NT2/D1 (cell line): ENCODE measurements around the gene OSBPL10.

Experiments
- SUZ12 ChIP-seq: IDR thresholded peaks from 2 replicates; pipeline ENCODE4 v1.6.1; 2011; ENCODE audit not compliant: insufficient read length, insufficient read depth; ENCODE audit errors: extremely low read depth
- YY1 ChIP-seq: IDR thresholded peaks from 2 replicates; pipeline ENCODE4 v1.6.1; 2011; ENCODE audit not compliant: insufficient read length, insufficient read depth
- ZNF274 ChIP-seq: IDR thresholded peaks from 2 replicates; pipeline ENCODE4 v1.6.1; 2011; ENCODE audit warnings: mild to moderate bottlenecking, low read depth, low read length

DNA sequence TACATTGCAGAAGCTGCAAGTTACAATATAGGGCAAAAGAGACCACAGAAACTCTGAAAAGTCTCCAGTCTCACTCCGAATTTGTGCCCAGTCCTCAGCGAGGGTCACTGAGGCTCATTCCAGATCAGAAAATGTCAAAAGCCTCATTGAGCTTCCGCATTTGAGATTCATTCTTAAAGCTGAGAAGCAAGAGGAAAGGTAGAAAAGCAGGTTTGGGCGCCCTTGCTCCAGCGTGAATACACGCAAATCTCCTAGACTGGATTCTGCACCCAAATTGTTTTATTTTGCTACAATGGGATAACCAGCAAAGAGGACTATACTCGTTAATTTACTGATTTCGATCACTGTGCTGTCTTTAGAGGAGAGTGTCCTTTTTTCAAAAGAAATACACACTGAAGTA is 236.1 kb downstream of the OSBPL10 start:
- TF ChIP-seq ZNF274 (no peak), YY1 (no peak), SUZ12 (no peak)
